GM19193 (cell line): ENCODE data around the gene CNGB1.

Experiments
- POLR2A ChIP-seq: IDR thresholded peaks from 4 replicates; pipeline ENCODE4 v1.6.1; 2011; ENCODE audit not compliant: insufficient read depth, insufficient read length; ENCODE audit errors: extremely low read depth

CNGB1 gene

GRCh38 chr16:57999971-58000705, 29.2 kb upstream of the CNGB1 start, which contains the start of gene ZNF319:
Gene ZNF319 (minus strand): TSS chr16:58000672. CDS start chr16:57998265, 2,407 bp downstream.
- no peak for TF ChIP-seq POLR2A

GRCh38 chr16:57999366-57999970, 28.5 kb upstream of the CNGB1 start:
- TF ChIP-seq POLR2A = no peak

GRCh38 chr16:57998992-57999365, 28.1 kb upstream of the CNGB1 start:
- no peak for TF ChIP-seq POLR2A

GRCh38 chr16:57998486-57998885, 27.6 kb upstream of the CNGB1 start:
- no peak for TF ChIP-seq POLR2A

- no peak for TF ChIP-seq POLR2A
Observed at GRCh38 chr16:57997528-57998265, 26.8 kb upstream of the CNGB1 start.

GRCh38 chr16:57997176-57997527, 26.2 kb upstream of the CNGB1 start:
- TF ChIP-seq POLR2A = no peak

- no peak for TF ChIP-seq POLR2A
Observed at GRCh38 chr16:57996406-57997175, 25.7 kb upstream of the CNGB1 start.

- no peak for TF ChIP-seq POLR2A
Observed at GRCh38 chr16:57995721-57996405, 24.9 kb upstream of the CNGB1 start.

GRCh38 chr16:57994778-57995177, 23.9 kb upstream of the CNGB1 start:
- TF ChIP-seq POLR2A = no peak

- no peak for TF ChIP-seq POLR2A
Observed at GRCh38 chr16:57994361-57994760, 23.4 kb upstream of the CNGB1 start.

- no peak for TF ChIP-seq POLR2A
Observed at GRCh38 chr16:57993897-57994296, 23.0 kb upstream of the CNGB1 start.

GRCh38 chr16:57993438-57993837, 22.5 kb upstream of the CNGB1 start:
- no peak for TF ChIP-seq POLR2A

GRCh38 chr16:57992084-57992483, 21.2 kb upstream of the CNGB1 start:
- no peak for TF ChIP-seq POLR2A

GRCh38 chr16:57991551-57992059, 20.7 kb upstream of the CNGB1 start:
- TF ChIP-seq POLR2A = no peak

- no peak for TF ChIP-seq POLR2A
Observed at GRCh38 chr16:57988929-57989328, 18.0 kb upstream of the CNGB1 start.
